Measurements from ENCODE around the gene AATK. TPM values are rescaled to one million over a fixed set of nuclear protein-coding genes. Genes with fewer than 3 reads are reported as not detected.

The AATK gene
- total RNA-seq, 1 experiment from 2014 or later, result 4.4 TPM

DNA sequence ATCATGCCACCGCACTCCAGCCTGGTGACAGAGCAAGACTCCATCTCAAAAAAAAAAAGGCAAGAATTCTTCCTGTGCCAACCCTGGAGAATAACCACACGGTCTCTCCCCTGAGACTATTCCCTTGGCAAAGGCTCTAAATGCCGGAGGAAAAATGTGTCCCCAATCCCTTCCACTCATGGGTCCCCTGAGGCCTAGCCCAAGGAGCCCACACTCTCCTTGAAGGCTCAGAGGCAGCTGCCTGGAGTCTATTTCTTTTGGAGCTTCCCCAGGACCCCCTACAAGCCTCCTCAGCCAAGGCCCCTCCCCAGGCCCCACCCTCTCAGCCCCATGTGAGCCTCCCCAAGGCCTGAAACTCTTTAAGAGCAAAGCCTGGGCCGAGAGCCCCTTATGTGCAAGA is 40.1 kb upstream of the AATK start:
- TF ChIP-seq EGR1 (IDR thresholded peaks at IDR 0.05; ENCODE audit: low read depth), result no peak
- no peak for TF ChIP-seq EZH2 (IDR thresholded peaks at IDR 0.05)
- no peak for TF ChIP-seq ELF1 (IDR thresholded peaks at IDR 0.05; ENCODE audit: borderline replicate concordance, low read depth)
- no peak for TF ChIP-seq POLR2AphosphoS5 (IDR thresholded peaks at IDR 0.05; ENCODE audit: low read depth, low read length)
- no peak for ATAC-seq

GRCh38 chr17:81204578-81204977 is 38.6 kb upstream of the AATK start:
- H3K36me3 ChIP-seq (ENCODE audit: control insufficient read depth in 1 of 2, insufficient read depth in 2 of 2, low read length in 2 of 2), result peaks cover 0 to 4% of the 10 kb centered on the region in 2 experiments; a peak in 1 of 4 replicates
- H3K9ac ChIP-seq (ENCODE audit: low read length), result no peak overlapping the region
- DNase-seq (ENCODE audit: low read depth, low spot score) (no peak), ATAC-seq (no peak)
- intact Hi-C loops (cut with micrococcal nuclease), result no loop called here
- peaks cover 0 to 8% of the 10 kb centered on the region in 2 experiments; a peak in 1 of 4 replicates for H3K4me1 ChIP-seq (ENCODE audit: control insufficient read depth in 1 of 2, insufficient read depth in 2 of 2, low read length in 2 of 2)
- TF ChIP-seq YY1 (IDR thresholded peaks at IDR 0.05; ENCODE audit: extremely low read depth, insufficient replicate concordance, low read depth, low read length), result no peak
- H3K27me3 ChIP-seq (ENCODE audit: insufficient read depth, low read length), result no peaks in the 10 kb centered on the region
- H3K79me2 ChIP-seq (ENCODE audit: insufficient read depth, low read length), result no peaks in the 10 kb centered on the region
- BruUV-seq (replicated peaks), result no TSS peak
- ChIA-PET POLR2A (no interaction called here), CTCF (no interaction called here), RAD21 (ENCODE audit: low non-redundant PET in 1 of 2, low total read pairs in 2 of 2, uncharacterized antibody in 2 of 2, unreplicated experiment in 2 of 2) (no interaction called here)
- no peaks in the 10 kb centered on the region for H3K9me2 ChIP-seq (ENCODE audit: insufficient read depth)
- H3K27ac ChIP-seq (ENCODE audit: low read depth, low read length), result no peak overlapping the region
- H4K20me1 ChIP-seq (ENCODE audit: insufficient read depth), result no peaks in the 10 kb centered on the region
- H3K9me3 ChIP-seq (ENCODE audit: control insufficient read depth in 1 of 2, insufficient read depth in 1 of 2, low read depth in 1 of 2, low read length in 2 of 2), result no peaks in the 10 kb centered on the region
- H2AFZ ChIP-seq (ENCODE audit: low read depth, low read length, poor library complexity, severe bottlenecking), result no peak overlapping the region
- no peak overlapping the region for H3K4me2 ChIP-seq (ENCODE audit: low read length)
- H3K4me3 ChIP-seq (replicated peaks in 1 of 2; ENCODE audit: low read depth in 1 of 2, low read length in 2 of 2), result no peak overlapping the region

More for the DNA sequence above, 40.1 kb upstream of the AATK start:
- H3K4me1 ChIP-seq (ENCODE audit: control insufficient read depth in 1 of 2, insufficient read depth in 2 of 2, low read length in 2 of 2), result peaks cover 0 to under 1% of the 10 kb centered on the region in 2 experiments; a peak in 1 of 4 replicates
- no peak overlapping the region for H3K4me3 ChIP-seq (replicated peaks in 1 of 2; ENCODE audit: low read depth in 1 of 2, low read length in 2 of 2)
- H3K4me2 ChIP-seq (ENCODE audit: low read length), result no peak overlapping the region
- intact Hi-C loops (cut with micrococcal nuclease), result no loop called here
- no TSS peak for BruUV-seq (replicated peaks)
- H2AFZ ChIP-seq (ENCODE audit: low read depth, low read length, poor library complexity, severe bottlenecking), result no peak overlapping the region
- H3K9ac ChIP-seq (ENCODE audit: low read length), result no peak overlapping the region
- H3K27ac ChIP-seq (ENCODE audit: low read depth, low read length), result no peak overlapping the region
- H4K20me1 ChIP-seq (ENCODE audit: insufficient read depth), result no peaks in the 10 kb centered on the region
- CTCF ChIA-PET, result no interaction called here
- no peaks in the 10 kb centered on the region for H3K9me2 ChIP-seq (ENCODE audit: insufficient read depth)
- RAD21 ChIA-PET (ENCODE audit: low non-redundant PET in 1 of 2, low total read pairs in 2 of 2, uncharacterized antibody in 2 of 2, unreplicated experiment in 2 of 2), result no interaction called here
- H3K9me3 ChIP-seq (ENCODE audit: control insufficient read depth in 1 of 2, insufficient read depth in 1 of 2, low read depth in 1 of 2, low read length in 2 of 2), result no peaks in the 10 kb centered on the region
- no peaks in the 10 kb centered on the region for H3K27me3 ChIP-seq (ENCODE audit: insufficient read depth, low read length)
- no peaks in the 10 kb centered on the region for H3K79me2 ChIP-seq (ENCODE audit: insufficient read depth, low read length)
- peaks cover 0 to 4% of the 10 kb centered on the region in 2 experiments; a peak in 1 of 4 replicates for H3K36me3 ChIP-seq (ENCODE audit: control insufficient read depth in 1 of 2, insufficient read depth in 2 of 2, low read length in 2 of 2)
- DNase-seq (ENCODE audit: low read depth, low spot score), result no peak
- POLR2A ChIA-PET, result no interaction called here

Measured in HCT116 (cell line).